ENCODE results near the gene NRXN3.

DNA sequence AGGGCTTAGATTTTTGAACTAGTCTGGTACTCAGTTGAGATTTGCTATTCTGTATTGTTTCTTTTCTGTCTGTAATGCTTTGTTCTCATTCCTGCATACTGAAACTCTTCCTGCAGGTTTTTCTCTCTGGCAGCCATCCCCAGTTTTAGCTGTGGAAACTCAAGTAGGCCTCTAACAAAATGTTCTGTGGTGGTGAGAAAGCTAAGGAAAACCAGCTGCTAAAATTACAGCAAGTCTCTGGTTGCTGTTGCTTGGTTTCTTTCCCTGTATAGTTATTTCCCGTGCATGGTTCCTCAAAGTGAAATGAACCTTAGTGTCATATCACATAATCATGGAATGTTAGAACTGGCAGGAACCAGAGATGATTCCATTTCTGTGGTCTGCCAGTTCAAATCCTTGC is 442.5 kb downstream of the NRXN3 start:
- TF ChIP-seq POLR2A (IDR thresholded peaks at IDR 0.05) = no peak
- TF ChIP-seq CTCF (IDR thresholded peaks at IDR 0.05) = no peak

Data from body of pancreas (tissue), 4 donors.